Measurements from ENCODE around the gene EEF2KMT.
A peak's percentile ranks its signal among the peaks of the same experiment; 100 is the strongest.
"Not testable (repeated sequence)": the region's sequence is repeated elsewhere in the genome, so short reads cannot be mapped to it uniquely, and the experiment has no call there.

The EEF2KMT gene

DNA sequence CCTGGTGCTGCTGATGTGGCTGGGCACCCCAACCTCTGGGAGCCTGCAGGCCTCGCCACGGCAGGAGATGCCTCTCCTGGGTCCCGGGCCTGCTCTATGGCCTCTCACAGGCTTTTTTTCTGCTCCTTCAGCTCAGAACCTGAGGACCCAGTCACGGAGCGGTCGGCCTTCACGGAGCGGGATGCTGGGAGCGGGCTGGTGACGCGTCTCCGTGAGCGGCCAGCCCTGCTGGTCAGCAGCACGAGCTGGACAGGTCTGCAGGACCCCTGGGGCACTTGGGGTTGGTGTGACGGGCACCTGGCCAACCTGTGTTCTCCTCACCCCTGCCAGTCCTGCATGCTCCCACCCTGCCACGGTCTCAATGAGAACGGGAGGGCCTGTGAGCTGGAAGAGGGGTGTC, 19.0 kb downstream of the EEF2KMT start:
- TF ChIP-seq, protein P1, sequence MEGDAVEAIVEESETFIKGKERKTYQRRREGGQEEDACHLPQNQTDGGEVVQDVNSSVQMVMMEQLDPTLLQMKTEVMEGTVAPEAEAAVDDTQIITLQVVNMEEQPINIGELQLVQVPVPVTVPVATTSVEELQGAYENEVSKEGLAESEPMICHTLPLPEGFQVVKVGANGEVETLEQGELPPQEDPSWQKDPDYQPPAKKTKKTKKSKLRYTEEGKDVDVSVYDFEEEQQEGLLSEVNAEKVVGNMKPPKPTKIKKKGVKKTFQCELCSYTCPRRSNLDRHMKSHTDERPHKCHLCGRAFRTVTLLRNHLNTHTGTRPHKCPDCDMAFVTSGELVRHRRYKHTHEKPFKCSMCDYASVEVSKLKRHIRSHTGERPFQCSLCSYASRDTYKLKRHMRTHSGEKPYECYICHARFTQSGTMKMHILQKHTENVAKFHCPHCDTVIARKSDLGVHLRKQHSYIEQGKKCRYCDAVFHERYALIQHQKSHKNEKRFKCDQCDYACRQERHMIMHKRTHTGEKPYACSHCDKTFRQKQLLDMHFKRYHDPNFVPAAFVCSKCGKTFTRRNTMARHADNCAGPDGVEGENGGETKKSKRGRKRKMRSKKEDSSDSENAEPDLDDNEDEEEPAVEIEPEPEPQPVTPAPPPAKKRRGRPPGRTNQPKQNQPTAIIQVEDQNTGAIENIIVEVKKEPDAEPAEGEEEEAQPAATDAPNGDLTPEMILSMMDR (IDR thresholded peaks at IDR 0.05; ENCODE audit: low read depth, low read length), result no peak
- no peak overlapping the region for H3K4me3 ChIP-seq (ENCODE audit: low read depth, low read length)

DNA sequence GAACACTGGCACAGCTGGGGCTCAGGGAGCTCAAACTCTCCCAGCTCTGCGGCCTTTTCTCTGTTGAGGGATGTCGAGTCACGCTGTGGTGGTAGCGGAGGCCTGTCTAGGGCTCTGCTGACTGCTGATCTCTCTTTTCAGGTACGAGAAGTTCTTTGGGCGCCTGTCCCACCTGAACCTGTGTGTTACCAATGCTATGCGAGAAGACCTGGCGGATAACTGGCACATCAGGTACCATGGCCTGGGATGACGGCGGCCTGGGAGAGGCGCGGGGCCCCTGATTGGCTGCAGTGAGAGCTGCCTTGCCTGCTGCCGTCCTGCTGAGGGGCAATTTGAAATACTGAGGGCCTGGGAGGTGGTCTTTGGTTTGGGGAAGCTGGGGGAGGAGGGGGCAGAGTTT, 20.3 kb downstream of the EEF2KMT start:
- TF ChIP-seq, protein P1 (IDR thresholded peaks at IDR 0.05; ENCODE audit: low read depth, low read length), result no peak

DNA sequence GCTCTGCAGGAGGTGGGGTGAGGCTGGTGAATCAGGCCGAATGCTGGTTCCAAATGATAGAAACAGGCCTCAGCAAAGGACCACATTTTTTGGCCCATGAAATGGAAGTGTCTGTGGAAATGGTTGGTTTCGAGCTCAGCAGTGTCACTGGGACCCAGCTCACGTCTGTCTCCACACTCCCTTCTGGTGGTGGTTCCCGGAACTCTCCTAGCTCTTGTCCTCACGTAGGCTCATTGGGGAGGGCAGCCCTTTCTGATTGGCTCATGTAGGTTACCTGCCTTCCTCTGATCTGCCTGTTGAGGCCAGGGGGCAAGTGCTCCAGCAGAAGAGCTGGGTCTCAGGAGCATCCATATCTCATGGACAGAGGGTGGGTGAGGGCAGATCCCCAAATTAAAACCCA, 22.0 kb downstream of the EEF2KMT start:
- H3K4me3 ChIP-seq (ENCODE audit: low read depth, low read length), result no peak overlapping the region
- TF ChIP-seq, protein P1 (IDR thresholded peaks at IDR 0.05; ENCODE audit: low read depth, low read length), result no peak

More for the DNA sequence above, 20.3 kb downstream of the EEF2KMT start:
- no peak overlapping the region for H3K4me3 ChIP-seq (ENCODE audit: low read depth, low read length)

DNA sequence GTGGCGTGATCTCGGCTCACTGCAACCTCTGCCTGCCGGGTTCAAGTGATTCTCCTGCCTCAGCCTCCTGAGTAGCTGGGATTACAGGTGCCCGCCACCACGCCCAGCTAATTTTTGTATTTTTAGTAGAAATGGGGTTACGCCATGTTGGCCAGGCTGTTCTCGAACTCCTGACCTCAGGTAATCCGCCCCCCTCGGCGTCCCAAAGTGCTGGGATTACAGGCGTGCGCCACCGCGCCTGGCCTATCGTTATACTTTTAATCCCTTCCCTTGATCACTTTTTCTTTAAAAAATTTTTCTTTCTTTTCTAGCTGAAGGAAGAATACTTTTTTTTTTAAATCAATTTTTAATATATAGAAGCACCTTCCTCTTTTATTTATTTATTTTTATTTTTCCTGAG, 23.8 kb downstream of the EEF2KMT start:
- not testable (repeated sequence) for H3K4me3 ChIP-seq (ENCODE audit: low read depth, low read length)

DNA sequence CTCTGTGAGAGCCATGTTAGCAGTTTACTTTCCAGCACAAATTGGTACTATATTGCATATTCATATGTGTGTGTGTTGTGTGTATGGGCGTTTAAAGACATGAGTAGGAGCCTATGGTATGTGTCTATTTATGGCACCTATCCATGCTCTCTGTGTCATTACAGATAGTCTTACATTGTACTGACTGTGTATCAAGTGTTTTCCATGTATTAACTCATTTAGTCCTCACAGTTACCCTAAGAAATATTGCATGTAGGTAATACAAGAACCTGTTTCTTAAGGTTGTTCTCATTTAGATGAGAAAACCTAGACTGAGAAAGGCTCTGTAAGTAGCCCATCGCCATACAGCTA, 24.3 kb downstream of the EEF2KMT start:
- TF ChIP-seq, protein P1 (IDR thresholded peaks at IDR 0.05; ENCODE audit: low read depth, low read length), result no peak
- no peak overlapping the region; the same call in 1 of the 2 replicates for H3K4me3 ChIP-seq (ENCODE audit: low read depth, low read length)

DNA sequence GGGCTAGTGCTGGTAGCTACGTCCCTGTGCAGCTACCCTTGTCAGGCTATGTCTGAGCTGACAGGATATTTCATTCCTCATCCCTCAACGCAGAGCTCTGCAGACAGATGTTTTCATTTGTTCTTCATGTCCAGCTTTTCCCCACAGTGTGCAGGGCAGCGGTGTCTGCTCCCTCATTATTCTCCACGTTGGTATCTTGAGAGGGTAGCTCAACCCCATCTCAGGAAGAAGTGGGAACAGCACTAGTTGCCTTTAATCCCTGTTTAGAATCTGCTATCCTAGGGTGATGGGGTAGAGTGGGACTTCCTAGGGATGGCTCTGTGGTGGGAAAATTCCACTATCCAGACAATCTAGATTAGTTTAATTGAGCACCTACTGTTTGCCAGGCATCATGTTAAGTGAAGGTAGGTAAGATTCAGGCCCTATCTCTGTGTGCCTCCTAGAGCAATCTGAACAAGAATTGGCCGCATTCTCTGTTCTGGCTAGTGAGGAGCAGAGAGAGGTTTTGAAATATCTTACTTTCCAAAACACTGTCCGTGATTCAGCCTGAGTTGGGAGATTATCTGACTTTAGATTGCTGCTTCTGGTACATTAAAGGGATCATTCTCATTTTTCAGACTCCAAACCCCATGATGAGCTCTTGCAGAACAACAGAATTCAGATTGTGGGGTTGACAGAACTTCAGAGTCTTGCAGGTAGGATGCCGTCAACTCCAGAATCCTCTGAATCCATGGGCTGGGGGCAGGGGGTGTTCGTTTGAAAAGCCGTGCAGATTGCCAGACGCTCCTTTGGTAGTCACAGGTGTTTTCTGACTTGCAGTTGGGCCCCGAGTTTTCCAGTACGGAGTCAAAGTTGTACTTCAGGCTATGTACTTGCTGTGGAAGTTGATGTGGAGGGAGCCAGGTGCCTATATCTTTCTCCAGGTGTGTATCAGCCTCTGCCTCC, 25.0 kb downstream of the EEF2KMT start:
- H3K4me3 ChIP-seq (ENCODE audit: low read depth, low read length), result peak overlapping the region; percentile 90
- TF ChIP-seq, protein P1 (IDR thresholded peaks at IDR 0.05; ENCODE audit: low read depth, low read length), result no peak

DNA sequence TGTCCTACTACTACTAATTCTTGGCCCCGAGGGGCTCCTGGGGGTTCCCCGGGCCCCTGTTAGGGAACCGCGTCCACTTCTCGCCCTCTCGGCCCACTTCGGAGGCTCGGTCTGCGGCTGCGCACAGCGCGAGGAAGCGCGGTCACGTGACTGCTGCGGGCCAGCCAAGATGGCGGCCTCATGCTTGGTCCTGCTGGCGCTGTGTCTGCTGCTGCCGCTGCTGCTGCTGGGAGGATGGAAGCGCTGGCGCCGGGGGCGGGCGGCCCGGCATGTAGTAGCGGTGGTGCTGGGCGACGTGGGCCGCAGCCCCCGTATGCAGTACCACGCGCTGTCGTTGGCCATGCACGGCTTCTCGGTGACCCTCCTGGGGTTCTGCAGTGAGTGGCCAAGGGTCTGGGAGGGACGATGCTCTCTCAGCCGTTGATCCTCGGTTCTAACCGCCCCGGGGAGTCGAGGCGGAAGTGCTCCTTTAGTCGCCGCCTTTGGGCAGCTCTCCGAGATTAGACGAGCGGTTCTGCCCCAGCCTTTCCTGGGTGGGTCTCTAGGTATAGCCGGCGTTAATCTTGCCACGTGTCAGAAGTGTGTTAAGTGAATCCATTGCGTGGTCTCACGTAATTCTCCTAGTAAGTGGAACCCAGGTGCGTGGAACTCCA, 25.8 kb downstream of the EEF2KMT start, which contains the start of gene ALG1:
TSS of gene ALG1 (plus strand) at position 163 of the 653 bp plus-strand sequence. CDS start at position 170, 7 bp downstream.
- peak within 1 kb of the TSS; percentile 90 for H3K4me3 ChIP-seq (ENCODE audit: low read depth, low read length)
- TF ChIP-seq, protein P1 (IDR thresholded peaks at IDR 0.05; ENCODE audit: low read depth, low read length), result no peak

Data from WI38 (cell line).